IPS-18c (cell line): ENCODE results near the gene DENND1A.

Experiments
- H3K4me3 ChIP-seq: 2 replicates; pipeline ENCODE4 v1.7.0; 2013; ENCODE audit warnings: low read depth, mild to moderate bottlenecking, low read length, moderate library complexity; ENCODE audit not compliant: insufficient read depth
- H3K9me3 ChIP-seq: one replicate; pipeline ENCODE4 v1.6.1; 2013; ENCODE audit warnings: mild to moderate bottlenecking, low read length, moderate library complexity; ENCODE audit not compliant: control insufficient read depth, insufficient read depth

Gene DENND1A

GRCh38 chr9:123678038-123678877 lies 251.7 kb downstream of the DENND1A start:
- no peaks in the 10 kb centered on the region for H3K9me3 ChIP-seq
- no peak overlapping the region for H3K4me3 ChIP-seq

GRCh38 chr9:123676869-123677268 lies 253.1 kb downstream of the DENND1A start:
- Histone ChIP-seq H3K9me3 (no peaks in the 10 kb centered on the region), H3K4me3 (no peak overlapping the region)

GRCh38 chr9:123669346-123669745 lies 260.6 kb downstream of the DENND1A start:
- Histone ChIP-seq H3K9me3 (no peaks in the 10 kb centered on the region), H3K4me3 (no peak overlapping the region)

GRCh38 chr9:123663529-123663928 lies 266.4 kb downstream of the DENND1A start:
- Histone ChIP-seq H3K9me3 (no peaks in the 10 kb centered on the region), H3K4me3 (no peak overlapping the region)

GRCh38 chr9:123662057-123662776 lies 267.7 kb downstream of the DENND1A start:
- Histone ChIP-seq H3K4me3 (no peak overlapping the region), H3K9me3 (no peaks in the 10 kb centered on the region)

GRCh38 chr9:123660691-123661466 lies 269.0 kb downstream of the DENND1A start:
- Histone ChIP-seq H3K4me3 (no peak overlapping the region), H3K9me3 (no peaks in the 10 kb centered on the region)

GRCh38 chr9:123659358-123659757 lies 270.6 kb downstream of the DENND1A start:
- no peak overlapping the region for H3K4me3 ChIP-seq

GRCh38 chr9:123658792-123659191 lies 271.1 kb downstream of the DENND1A start:
- Histone ChIP-seq H3K4me3 (no peak overlapping the region), H3K9me3 (no peaks in the 10 kb centered on the region)

More at GRCh38 chr9:123659358-123659757, 270.6 kb downstream of the DENND1A start:
- no peaks in the 10 kb centered on the region for H3K9me3 ChIP-seq

GRCh38 chr9:123657941-123658340 lies 272.0 kb downstream of the DENND1A start:
- Histone ChIP-seq H3K9me3 (no peaks in the 10 kb centered on the region), H3K4me3 (no peak overlapping the region)

GRCh38 chr9:123657099-123657498 lies 272.8 kb downstream of the DENND1A start:
- Histone ChIP-seq H3K4me3 (no peak overlapping the region), H3K9me3 (no peaks in the 10 kb centered on the region)

GRCh38 chr9:123656565-123656964 lies 273.4 kb downstream of the DENND1A start:
- Histone ChIP-seq H3K9me3 (no peaks in the 10 kb centered on the region), H3K4me3 (no peak overlapping the region)

GRCh38 chr9:123655681-123656423 lies 274.1 kb downstream of the DENND1A start:
- Histone ChIP-seq H3K9me3 (no peaks in the 10 kb centered on the region), H3K4me3 (no peak overlapping the region)

- H3K9me3 ChIP-seq = no peaks in the 10 kb centered on the region
- no peak overlapping the region for H3K4me3 ChIP-seq
Observed at GRCh38 chr9:123654994-123655637, 274.8 kb downstream of the DENND1A start.

GRCh38 chr9:123654218-123654993 lies 275.5 kb downstream of the DENND1A start:
- no peaks in the 10 kb centered on the region for H3K9me3 ChIP-seq
- H3K4me3 ChIP-seq = no peak overlapping the region

GRCh38 chr9:123652416-123652815 lies 277.5 kb downstream of the DENND1A start:
- Histone ChIP-seq H3K9me3 (no peaks in the 10 kb centered on the region), H3K4me3 (no peak overlapping the region)

GRCh38 chr9:123651871-123652270 lies 278.1 kb downstream of the DENND1A start:
- no peak overlapping the region for H3K4me3 ChIP-seq
- no peaks in the 10 kb centered on the region for H3K9me3 ChIP-seq
